HG03060 (cell line): ENCODE measurements around the gene METTL5.

Source experiments
- ATAC-seq: cut with Tn5 transposase; IDR thresholded peaks from one replicate; pipeline ENCODE4 v1.9.1; 2021; ENCODE audit warnings: low read depth, moderate number of reproducible peaks; ENCODE audit not compliant: unreplicated experiment

Gene METTL5

DNA sequence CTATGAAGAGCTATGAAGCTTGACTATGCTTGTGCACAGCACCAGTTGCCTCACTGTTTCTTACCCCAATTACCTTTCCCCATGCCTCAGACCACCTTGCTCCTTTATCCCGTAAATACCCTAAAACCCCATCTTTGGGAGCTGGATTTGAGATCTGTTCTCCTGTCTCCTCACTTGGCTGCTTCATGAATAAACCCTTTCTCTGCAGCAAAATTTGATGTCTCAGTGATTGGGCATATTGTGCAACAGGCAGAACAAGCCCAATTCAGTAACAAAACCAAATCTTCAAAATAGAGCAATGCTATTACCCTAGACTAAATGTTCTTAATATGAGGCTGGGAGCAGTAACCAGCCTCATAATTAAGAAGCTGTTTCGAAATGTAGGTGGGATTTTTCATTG, 29.5 kb downstream of the METTL5 start:
- ATAC-seq, result no peak

DNA sequence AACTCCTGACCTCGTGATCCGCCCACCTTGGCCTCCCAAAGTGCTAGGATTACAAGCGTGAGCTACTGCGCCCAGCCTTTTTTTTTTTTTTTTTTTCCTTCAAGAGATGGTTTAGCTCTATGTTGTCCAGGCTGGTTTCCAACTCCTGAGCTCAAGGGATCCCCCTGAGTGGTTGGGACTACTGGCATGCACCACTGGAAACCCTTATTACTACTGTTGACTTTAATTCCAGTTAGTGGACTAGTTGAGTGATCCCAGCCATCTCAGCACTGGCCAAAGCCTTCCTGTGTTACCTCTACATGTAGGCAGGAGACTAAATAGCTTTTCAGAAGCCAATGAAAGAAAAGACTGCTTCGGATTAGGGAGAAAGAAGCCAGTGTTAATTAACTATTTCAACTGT, 34.1 kb downstream of the METTL5 start:
- ATAC-seq, result no peak

DNA sequence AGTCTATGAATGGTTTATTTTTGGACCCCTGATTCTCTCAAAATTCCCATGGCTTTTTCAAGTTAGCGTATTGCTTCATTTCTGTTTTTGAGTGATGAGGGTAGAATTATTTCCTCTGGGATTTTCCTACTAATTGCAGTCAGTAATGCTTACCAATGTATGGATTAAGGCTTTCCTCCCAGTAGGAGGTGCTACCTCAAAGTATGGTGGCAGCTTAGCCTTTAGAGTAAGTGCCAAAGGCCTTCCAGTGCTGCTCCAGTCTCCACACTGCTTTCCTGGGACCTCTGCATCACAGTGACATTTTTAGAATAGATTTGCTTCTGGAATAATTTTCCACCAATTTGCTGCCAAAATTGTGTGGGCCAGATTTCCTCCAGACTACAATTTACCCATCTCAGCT, 42.2 kb downstream of the METTL5 start:
- ATAC-seq, result no peak

DNA sequence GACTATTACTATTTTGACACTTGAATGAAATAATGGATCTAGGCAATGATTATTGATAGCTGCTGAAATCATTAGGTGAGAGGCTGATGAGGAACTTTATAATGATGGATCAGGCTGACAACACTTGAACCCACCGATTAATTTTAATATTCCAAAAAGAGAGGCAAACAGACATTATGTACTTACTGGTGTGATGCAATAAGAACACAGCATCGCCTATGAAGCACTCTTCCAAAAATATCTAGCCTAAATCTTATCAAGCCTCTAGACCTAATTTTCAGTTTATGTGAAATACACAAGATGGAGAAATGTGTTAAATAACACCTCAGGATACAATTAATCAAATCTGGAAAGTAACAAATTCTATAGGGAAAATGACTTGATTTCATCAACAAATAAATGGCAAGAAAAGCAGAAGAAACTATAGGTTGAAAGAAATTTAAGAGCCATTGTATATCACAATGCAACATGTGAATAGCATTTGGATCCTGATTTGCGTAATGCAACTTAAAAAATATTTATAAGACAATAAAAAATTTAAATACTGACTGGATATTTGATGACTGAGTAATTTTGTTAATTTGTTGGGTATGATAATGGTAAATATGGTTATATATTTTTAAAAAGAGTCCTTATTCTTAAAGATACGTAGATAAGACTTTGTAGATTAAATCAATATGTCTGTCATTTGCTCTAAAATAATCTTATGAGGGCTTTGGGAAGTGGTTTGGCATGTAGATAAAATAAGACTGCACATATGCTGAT, 43.3 kb downstream of the METTL5 start:
- no peak for ATAC-seq

DNA sequence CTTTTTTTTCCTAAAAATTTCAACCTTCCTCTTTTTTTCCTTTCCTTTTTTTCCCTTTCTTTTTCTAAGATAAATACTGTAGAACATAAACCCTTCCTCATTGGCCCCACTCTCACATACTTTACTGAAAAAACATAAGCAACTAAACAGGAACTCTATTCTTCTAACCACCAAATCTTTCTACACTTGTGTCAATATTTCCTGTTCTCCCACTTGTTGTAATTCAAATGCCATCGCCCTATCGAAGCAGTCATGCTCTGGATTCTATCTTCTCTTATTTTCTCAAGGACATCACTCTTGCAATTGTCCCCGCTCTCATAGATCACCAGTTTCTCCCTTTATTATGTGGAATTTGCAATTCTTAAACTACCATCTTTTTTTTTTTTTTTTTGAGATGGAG, 46.3 kb downstream of the METTL5 start:
- ATAC-seq, result no peak

DNA sequence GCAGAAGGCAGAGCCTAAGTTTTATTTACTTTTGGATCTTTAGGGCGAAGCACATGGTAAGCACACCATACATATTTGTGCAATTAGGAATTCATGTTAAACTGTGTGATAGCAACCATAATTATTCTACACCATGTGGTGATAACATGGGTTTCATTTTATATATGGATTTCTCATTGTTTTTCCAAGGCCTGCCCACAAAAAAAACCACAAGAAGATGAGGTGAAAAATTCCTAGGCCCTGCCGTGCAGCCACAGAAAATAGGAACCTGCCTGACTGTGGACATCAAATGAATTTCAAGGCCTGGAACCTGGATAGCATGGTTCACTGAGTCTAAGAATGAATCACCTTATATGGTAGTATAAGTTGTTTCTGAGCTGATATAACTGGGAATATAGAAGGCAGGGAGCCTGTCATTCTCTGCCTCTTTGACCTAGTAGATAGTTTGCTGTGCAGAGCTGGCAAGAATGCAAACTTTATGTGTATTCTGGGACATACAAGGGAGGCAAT, 48.4 kb downstream of the METTL5 start:
- ATAC-seq, result no peak

DNA sequence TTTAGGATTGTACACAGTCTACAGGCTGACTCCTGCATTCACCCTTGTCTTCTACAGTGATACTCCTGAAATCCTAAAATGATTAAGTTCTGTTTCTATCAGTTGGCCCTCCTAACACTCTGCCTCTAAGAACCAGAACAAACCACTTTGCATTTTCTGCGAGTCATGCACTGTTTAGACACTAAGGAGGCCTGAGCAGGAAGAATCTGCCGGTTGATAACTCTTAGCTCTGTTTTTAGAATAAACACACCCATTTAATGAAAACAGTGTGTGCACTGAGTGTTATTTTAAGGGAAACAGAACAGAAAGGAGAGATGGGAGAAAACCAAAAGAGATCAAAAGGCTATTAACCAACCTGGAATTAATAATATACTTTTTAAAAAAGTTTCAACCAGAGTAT, 48.9 kb downstream of the METTL5 start:
- no peak for ATAC-seq

DNA sequence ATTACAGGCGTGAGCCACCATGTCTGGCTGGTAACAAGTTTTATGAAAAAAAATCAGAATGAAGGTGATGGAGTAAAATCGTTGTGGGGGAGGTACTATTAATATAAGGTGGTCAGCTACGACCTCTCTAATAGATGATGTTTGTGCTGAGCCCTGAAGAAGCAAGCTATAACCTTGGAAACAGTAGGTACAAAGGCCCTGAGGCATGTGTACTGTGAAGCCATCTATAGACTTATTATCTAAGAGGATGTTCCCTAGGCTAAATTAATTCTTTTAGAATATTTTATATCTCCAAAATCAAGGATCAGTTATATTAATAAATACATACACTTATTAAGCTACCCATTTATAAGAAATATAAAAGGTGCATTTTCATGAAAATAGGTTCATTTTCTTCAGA, 49.4 kb downstream of the METTL5 start:
- no peak for ATAC-seq

DNA sequence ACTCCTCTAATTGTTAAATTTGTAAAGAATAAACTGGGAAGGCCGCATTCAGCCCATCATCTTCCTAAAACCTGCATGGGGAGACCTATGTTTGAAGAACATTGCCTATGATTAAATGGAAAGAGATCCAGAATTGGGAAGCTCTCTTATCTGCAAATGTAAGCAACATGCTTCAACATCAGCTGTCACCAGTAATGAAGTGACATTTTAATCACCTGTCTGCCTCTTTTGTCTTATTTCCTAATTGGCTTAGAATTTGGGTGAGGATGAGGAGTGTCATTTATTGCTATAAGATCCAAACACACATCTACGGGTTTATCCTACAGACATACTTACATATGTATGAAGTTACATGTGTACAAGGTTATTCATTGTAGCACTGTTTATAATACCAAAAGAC, 52.1 kb downstream of the METTL5 start:
- no peak for ATAC-seq

DNA sequence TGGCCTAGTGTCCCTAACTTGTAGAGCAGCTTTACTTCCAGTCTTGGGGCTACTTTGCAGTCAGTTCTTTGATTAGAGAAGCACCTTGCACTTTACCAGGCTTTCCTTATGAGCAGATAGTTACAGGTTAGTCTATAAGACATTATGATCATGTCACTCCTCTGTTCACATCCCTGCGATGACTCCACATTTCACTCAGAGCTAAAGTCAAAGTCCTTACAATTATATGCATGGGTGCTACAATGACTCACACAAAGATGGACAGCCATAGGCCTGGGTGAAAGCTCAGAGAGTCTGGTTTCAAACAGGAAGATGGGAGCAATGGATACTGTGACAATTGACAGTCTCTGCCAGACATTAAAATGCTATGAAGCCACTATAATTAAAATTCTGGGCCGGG, 53.1 kb downstream of the METTL5 start:
- ATAC-seq, result no peak

DNA sequence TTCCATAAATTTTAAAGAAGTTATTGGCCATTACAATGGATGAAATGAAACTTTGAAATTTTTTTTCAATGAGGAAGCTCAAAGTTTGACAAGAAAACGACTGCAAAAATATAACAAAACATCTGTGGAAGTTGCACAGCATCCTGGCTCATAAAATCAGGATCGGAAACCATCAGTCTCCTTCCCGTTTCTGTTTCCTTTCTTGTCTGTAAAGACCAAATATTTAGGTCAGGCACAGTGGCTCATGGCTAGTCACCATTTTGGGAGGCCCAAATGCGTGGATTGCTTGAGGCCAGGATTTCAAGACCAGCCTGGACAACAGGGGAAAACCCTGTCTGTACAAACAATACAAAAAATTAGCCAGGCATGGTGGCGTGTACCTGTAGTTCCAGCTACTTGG, 53.7 kb downstream of the METTL5 start:
- ATAC-seq, result no peak

DNA sequence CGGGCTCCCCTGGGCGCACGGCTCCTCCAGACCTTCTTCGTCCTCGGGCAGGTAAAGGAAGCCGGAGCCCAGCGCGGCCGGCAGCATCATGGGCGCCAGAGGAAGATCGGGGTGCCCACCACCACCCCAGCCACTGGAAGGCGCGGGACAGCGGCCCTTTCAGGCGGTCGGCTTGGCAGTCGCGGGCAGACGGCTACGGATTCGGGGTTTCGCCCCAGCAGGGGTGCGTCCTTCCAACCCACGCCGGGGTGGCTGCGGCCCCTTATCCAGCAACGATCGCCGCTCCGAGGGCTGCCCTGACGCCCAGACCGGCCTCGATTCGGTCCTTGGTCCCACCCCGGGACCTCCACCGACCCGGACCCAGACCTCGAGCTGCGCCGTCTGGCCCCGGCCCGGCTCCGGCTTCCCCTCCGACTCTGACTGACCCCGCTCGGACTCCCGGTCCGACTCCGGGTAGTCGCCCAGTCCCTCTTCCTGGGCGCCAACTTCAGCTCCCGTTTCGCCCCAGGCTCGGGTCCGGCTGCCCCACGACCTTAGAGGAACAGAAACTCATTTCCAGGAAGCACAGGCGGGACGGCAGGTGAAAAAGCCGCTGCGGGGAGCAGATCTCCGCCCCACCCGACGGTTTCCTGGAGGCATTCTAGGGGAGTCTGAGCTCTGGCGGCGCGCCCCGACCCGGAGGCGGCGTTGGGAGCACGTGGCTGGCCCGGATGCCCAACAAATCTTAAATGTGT, 56.3 kb downstream of the METTL5 start:
- no peak for ATAC-seq

DNA sequence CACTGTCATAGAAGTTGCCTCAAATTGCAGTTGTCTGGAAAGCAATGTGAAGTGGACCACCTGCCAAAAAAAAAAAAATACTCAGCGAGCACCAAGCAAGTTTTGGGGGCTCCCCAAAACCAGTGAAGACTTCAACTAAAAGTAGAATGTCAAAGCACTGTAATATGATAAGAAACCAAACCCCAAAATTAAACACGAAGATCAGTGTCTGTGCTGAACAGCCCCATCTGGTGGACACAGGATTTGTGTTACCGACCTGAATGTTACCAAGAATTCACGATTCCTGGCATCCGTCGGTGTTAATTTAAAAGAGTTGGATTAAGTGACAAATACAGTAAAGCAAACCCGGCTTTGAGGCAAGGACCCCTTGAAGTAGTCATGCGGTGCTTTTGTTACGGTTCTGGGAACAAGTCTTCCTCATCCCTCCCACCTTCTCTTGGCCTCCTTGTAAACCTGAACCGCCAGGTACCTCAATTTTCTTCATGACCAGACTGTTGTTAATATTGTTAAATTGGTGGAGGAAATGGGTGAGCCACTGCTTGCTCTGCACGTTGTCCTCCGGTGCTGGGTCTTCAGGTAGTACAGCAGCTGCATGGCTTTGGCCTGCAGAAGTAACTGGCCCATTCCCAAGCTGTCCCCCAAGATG, 57.3 kb downstream of the METTL5 start:
- no peak for ATAC-seq

DNA sequence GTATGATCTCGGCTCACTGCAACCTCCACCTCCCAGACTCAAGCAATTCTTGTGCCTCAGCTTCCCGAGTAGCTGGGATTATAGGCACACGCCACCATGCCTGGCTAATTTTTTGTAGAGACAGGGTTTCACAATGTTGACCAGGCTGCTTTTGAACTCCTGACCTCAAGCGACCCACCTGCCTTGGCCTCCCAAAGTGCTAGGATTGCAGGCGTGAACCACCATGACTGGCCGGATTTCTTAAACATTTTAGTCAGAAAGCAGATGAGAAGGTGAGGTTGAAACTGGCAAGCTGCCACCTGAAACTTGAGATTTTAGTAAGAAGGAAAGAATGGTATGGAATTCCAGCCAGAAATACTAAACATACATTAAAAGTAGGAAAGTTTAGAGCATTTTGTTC, 59.2 kb downstream of the METTL5 start:
- ATAC-seq, result no peak

DNA sequence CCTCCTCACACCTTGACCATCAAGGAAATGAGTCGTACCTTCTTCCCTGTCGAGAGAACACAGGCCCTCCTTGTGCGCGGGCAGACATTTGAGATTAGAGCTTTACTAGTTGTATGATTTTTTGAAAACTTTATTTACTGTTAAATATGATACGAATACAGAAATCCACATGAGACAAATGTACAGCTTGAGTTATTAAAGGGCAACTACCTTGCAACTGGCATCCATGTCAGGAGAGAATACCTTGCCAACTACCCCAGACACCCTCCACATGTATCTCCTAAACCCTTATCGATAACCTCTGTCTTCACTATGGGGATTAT, 62.8 kb downstream of the METTL5 start:
- ATAC-seq, result no peak
